Measurements from ENCODE around the gene PFDN4. TPM values are rescaled to one million over a fixed set of nuclear protein-coding genes. Genes with fewer than 3 reads are reported as not detected.
A peak's percentile ranks its signal among the peaks of the same experiment; 100 is the strongest.

PFDN4 gene
- total and polyA plus RNA-seq, 2 of the 13 experiments (the other 11 are each of a cell fraction or from before 2014, with no cell fraction given): 59.8 to 227 TPM

GRCh38 chr20:54215157-54215789 lies 7.4 kb downstream of the PFDN4 start:
- POLR2A ChIA-PET: no interaction called here
- Histone ChIP-seq H3K27ac (ENCODE audit: extremely low read length, insufficient read depth, low read length) (no peak overlapping the region), H3K4me3 (replicated peaks in 1 of 3; ENCODE audit: insufficient read depth in 1 of 3, low read depth in 2 of 3, low read length in 3 of 3) (no peak overlapping the region), H3K4me2 (ENCODE audit: low read depth, low read length) (no peak overlapping the region), H3K79me2 (ENCODE audit: insufficient read depth, low read length) (peaks cover 53% of the 10 kb centered on the region), H3K9ac (ENCODE audit: insufficient read depth, low read depth, low read length) (no peak overlapping the region), H3K36me3 (replicated peaks in 1 of 2; ENCODE audit: control insufficient read depth in 1 of 2, insufficient read depth in 2 of 2, low read length in 2 of 2) (peaks cover 26 to 55% of the 10 kb centered on the region in 2 experiments), H4K20me1 (ENCODE audit: insufficient read depth, low read length) (peaks cover 24% of the 10 kb centered on the region; the same call in 1 of the 2 replicates), H3K27me3 (ENCODE audit: control insufficient read depth in 1 of 2, insufficient read depth in 2 of 2, low read length in 2 of 2) (no peaks in the 10 kb centered on the region), H2AFZ (ENCODE audit: low read length) (no peak overlapping the region), H3K4me1 (ENCODE audit: insufficient read depth, low read length) (peaks cover 14% of the 10 kb centered on the region), H3K9me3 (ENCODE audit: low read length) (no peaks in the 10 kb centered on the region; the same call in 1 of the 2 replicates)
- DNase-seq (ENCODE audit: low spot score) (no peak), ATAC-seq (no peak), FAIRE-seq (no peak)
- TF ChIP-seq ATF7 (IDR thresholded peaks at IDR 0.05) (peak; percentile 93), ATF7 (CRISPR knock-in tag; IDR thresholded peaks at IDR 0.05) (no peak), JUND (CRISPR knock-in tag; IDR thresholded peaks at IDR 0.05) (no peak), CEBPB (IDR thresholded peaks at IDR 0.05; ENCODE audit: borderline replicate concordance, low read depth, low read length) (peak; percentile 30; the same call in 1 of the 2 replicates), CREB1 (IDR thresholded peaks at IDR 0.05) (peak; percentile 51), CREB1 (CRISPR knock-in tag; IDR thresholded peaks at IDR 0.05) (no peak)
- BruUV-seq (replicated peaks): no TSS peak
- CTCF ChIA-PET (ENCODE audit: low intra/inter-chr PET ratio, low total read pairs): no interaction called here
- in situ Hi-C loops (cut with HindIII; ENCODE audit: extremely low pct_ligation_motif_present, low pct_unique_long_range_greater_than_20kb) (loop anchor here (25.0 kb wide), 1 partner anchor 1128 kb away; no protein-coding TSS in a partner anchor), intact Hi-C loops (cut with micrococcal nuclease; ENCODE audit: unreplicated experiment) (no loop called here)
- WGBS (ENCODE audit: low lambda C conversion rate): 98% methylated on average over 3 of the region's 3 CpGs

- ChIA-PET POLR2A (no interaction called here), CTCF (ENCODE audit: low intra/inter-chr PET ratio, low total read pairs) (no interaction called here)
- H3K27me3 ChIP-seq (ENCODE audit: control insufficient read depth in 1 of 2, insufficient read depth in 2 of 2, low read length in 2 of 2): no peaks in the 10 kb centered on the region
- no peaks in the 10 kb centered on the region; the same call in 1 of the 2 replicates for H3K9me3 ChIP-seq (ENCODE audit: low read length)
- no peaks in the 10 kb centered on the region for H3K4me1 ChIP-seq (ENCODE audit: insufficient read depth, low read length)
- BruUV-seq (replicated peaks): no TSS peak
- 95% methylated on average over 7 of the region's 7 CpGs for WGBS (ENCODE audit: low lambda C conversion rate)
- ATAC-seq (no peak), DNase-seq (ENCODE audit: low spot score) (no peak), FAIRE-seq (no peak)
- peaks cover 18 to 44% of the 10 kb centered on the region in 2 experiments for H3K36me3 ChIP-seq (replicated peaks in 1 of 2; ENCODE audit: control insufficient read depth in 1 of 2, insufficient read depth in 2 of 2, low read length in 2 of 2)
- H3K79me2 ChIP-seq (ENCODE audit: insufficient read depth, low read length): peaks cover 30% of the 10 kb centered on the region
- in situ Hi-C loops (cut with HindIII; ENCODE audit: extremely low pct_ligation_motif_present, low pct_unique_long_range_greater_than_20kb) (loop anchor here (25.0 kb wide), 1 partner anchor 1130 kb away; no protein-coding TSS in a partner anchor), intact Hi-C loops (cut with micrococcal nuclease; ENCODE audit: unreplicated experiment) (no loop called here)
- H2AFZ ChIP-seq (ENCODE audit: low read length): no peak overlapping the region
- H3K4me2 ChIP-seq (ENCODE audit: low read depth, low read length): no peak overlapping the region
- H4K20me1 ChIP-seq (ENCODE audit: insufficient read depth, low read length): peaks cover 12% of the 10 kb centered on the region; the same call in 1 of the 2 replicates
- no peak overlapping the region for H3K9ac ChIP-seq (ENCODE audit: insufficient read depth, low read depth, low read length)
- no peak overlapping the region for H3K27ac ChIP-seq (ENCODE audit: extremely low read length, insufficient read depth, low read length)
- H3K4me3 ChIP-seq (replicated peaks in 1 of 3; ENCODE audit: insufficient read depth in 1 of 3, low read depth in 2 of 3, low read length in 3 of 3): no peak overlapping the region
- TF ChIP-seq ONECUT2 (CRISPR knock-in tag; IDR thresholded peaks at IDR 0.05) (no peak), CENPX (CRISPR knock-in tag; IDR thresholded peaks at IDR 0.05) (no peak), KLF15 (CRISPR knock-in tag; IDR thresholded peaks at IDR 0.05; ENCODE audit: borderline replicate concordance) (no peak), TIGD3 (CRISPR knock-in tag; IDR thresholded peaks at IDR 0.05; ENCODE audit: borderline replicate concordance) (no peak), ZNF616 (CRISPR knock-in tag; IDR thresholded peaks at IDR 0.05; ENCODE audit: low read depth) (no peak), ZNF275 (CRISPR knock-in tag; IDR thresholded peaks at IDR 0.05; ENCODE audit: borderline replicate concordance) (no peak), MBNL3 (CRISPR knock-in tag; conservative IDR thresholded peaks at IDR 0.05) (no peak), ZNF672 (CRISPR knock-in tag; IDR thresholded peaks at IDR 0.05) (no peak), ZNF232 (CRISPR knock-in tag; IDR thresholded peaks at IDR 0.05; ENCODE audit: borderline replicate concordance) (no peak), TEAD2 (CRISPR knock-in tag; IDR thresholded peaks at IDR 0.05) (no peak), ZNF577 (CRISPR knock-in tag; IDR thresholded peaks at IDR 0.05; ENCODE audit: borderline replicate concordance, low read depth) (no peak), IKZF4 (CRISPR knock-in tag; IDR thresholded peaks at IDR 0.05; ENCODE audit: borderline replicate concordance, low read depth, not compliant biosample characterization) (no peak)
Measured at GRCh38 chr20:54217762-54218161, 9.9 kb downstream of the PFDN4 start.
